GM23338 (cell line): ENCODE results near the gene TRAM2. TPM values are rescaled to one million over a fixed set of nuclear protein-coding genes. Genes with fewer than 3 reads are reported as not detected.

ENCODE experiments used
- ATAC-seq: fragments of 200-7000 bp; cut with Tn5 transposase; 3 replicates; pipeline ENCODE4 v1.9.1; 2020
- DNase-seq: peaks from one replicate; pipeline ENCODE4 v3.0.0-alpha.2; 2015; ENCODE audit warnings: low spot score
- H2AFZ ChIP-seq: fragments of 200-600 bp; sonication (generic); 2 replicates; pipeline ENCODE4 v1.8.0; 2016; ENCODE audit warnings: antibody characterized with exemption, mild to moderate bottlenecking, moderate library complexity
- H3F3A ChIP-seq: fragments of 200-600 bp; sonication (generic); replicated peaks from 2 replicates; pipeline ENCODE4 v1.8.0; 2017; ENCODE audit warnings: antibody characterized with exemption, mixed run types, low read depth
- H3K27ac ChIP-seq: fragments of 200-600 bp; sonication (generic); 2 replicates; pipeline ENCODE4 v1.6.1; 2016; ENCODE audit warnings: low read depth
- H3K27me3 ChIP-seq: fragments of 200-600 bp; sonication (generic); 2 replicates; pipeline ENCODE4 v1.8.0; 2016; ENCODE audit warnings: mild to moderate bottlenecking, mixed run types, moderate library complexity; ENCODE audit not compliant: insufficient read depth
- H3K36me3 ChIP-seq: fragments of 200-600 bp; sonication (generic); 2 replicates; pipeline ENCODE4 v1.8.0; 2016; ENCODE audit warnings: mild to moderate bottlenecking; ENCODE audit not compliant: insufficient read depth
- H3K4me1 ChIP-seq: fragments of 200-600 bp; sonication (generic); 2 replicates; pipeline ENCODE4 v1.8.0; 2016; ENCODE audit warnings: mild to moderate bottlenecking, moderate library complexity; ENCODE audit not compliant: insufficient read depth
- H3K4me2 ChIP-seq: fragments of 200-600 bp; sonication (generic); 2 replicates; pipeline ENCODE4 v1.7.1; 2017; ENCODE audit warnings: mixed run types
- H3K4me3 ChIP-seq: fragments of 200-600 bp; sonication (generic); 2 replicates; pipeline ENCODE4 v1.6.1; 2016; ENCODE audit warnings: mixed run types
- H3K79me2 ChIP-seq: fragments of 200-600 bp; sonication (generic); replicated peaks from 2 replicates; pipeline ENCODE4 v1.8.0; 2017; ENCODE audit warnings: mild to moderate bottlenecking; ENCODE audit not compliant: insufficient read depth
- H3K9me2 ChIP-seq: fragments of 200-600 bp; sonication (generic); 2 replicates; pipeline ENCODE4 v1.8.0; 2017; ENCODE audit not compliant: insufficient read depth
- H4K20me1 ChIP-seq: fragments of 200-600 bp; sonication (generic); replicated peaks from 2 replicates; pipeline ENCODE4 v1.8.0; 2017; ENCODE audit warnings: mild to moderate bottlenecking; ENCODE audit not compliant: insufficient read depth
- H3K27ac Mint-ChIP-seq: 2 replicates; pipeline ENCODE4 v1.8.0; 2020; ENCODE audit warnings: inconsistent platforms, mild to moderate bottlenecking, moderate library complexity, mixed read lengths
- H3K27me3 Mint-ChIP-seq: 3 replicates; pipeline ENCODE4 v1.8.0; 2022; ENCODE audit warnings: low read depth, mild to moderate bottlenecking, moderate library complexity, mixed read lengths, inconsistent platforms; ENCODE audit not compliant: insufficient read depth, poor library complexity
- H3K36me3 Mint-ChIP-seq: 3 replicates; pipeline ENCODE4 v1.8.0; 2021; ENCODE audit warnings: low read depth, mild to moderate bottlenecking, inconsistent platforms, moderate library complexity, mixed read lengths
- H3K4me1 Mint-ChIP-seq: 3 replicates; pipeline ENCODE4 v1.8.0; 2020; ENCODE audit warnings: mild to moderate bottlenecking, inconsistent platforms, mixed read lengths
- H3K4me3 Mint-ChIP-seq: 3 replicates; pipeline ENCODE4 v1.8.0; 2021; ENCODE audit warnings: moderate library complexity, mild to moderate bottlenecking, inconsistent platforms, mixed read lengths
- H3K9me3 Mint-ChIP-seq: 3 replicates; pipeline ENCODE4 v1.8.0; 2020; ENCODE audit warnings: moderate library complexity, mild to moderate bottlenecking, inconsistent platforms, mixed read lengths
- CREB1 ChIP-seq: fragments of 250-450 bp; sonication (Bioruptor Pico); IDR thresholded peaks from 2 replicates; pipeline ENCODE4 v1.5.0; 2020; ENCODE audit warnings: low read depth, mild to moderate bottlenecking, moderate library complexity
- ETS1 ChIP-seq: IDR thresholded peaks from 2 replicates; pipeline ENCODE4 v1.6.1; 2016; ENCODE audit warnings: antibody characterized with exemption
- EZH2 ChIP-seq: fragments of 200-600 bp; sonication (generic); IDR thresholded peaks from one replicate; pipeline ENCODE4 v1.8.0; 2017; ENCODE audit warnings: antibody characterized with exemption, mild to moderate bottlenecking, low read depth; ENCODE audit not compliant: unreplicated experiment
- EZH2phosphoT487 ChIP-seq: fragments of 200-600 bp; sonication (generic); IDR thresholded peaks from one replicate; pipeline ENCODE4 v1.8.1; 2018; ENCODE audit warnings: antibody characterized with exemption; ENCODE audit not compliant: unreplicated experiment
- JUNB ChIP-seq: IDR thresholded peaks from one replicate; pipeline ENCODE4 v1.6.1; 2016; ENCODE audit warnings: antibody characterized with exemption; ENCODE audit not compliant: unreplicated experiment
- NANOG ChIP-seq: IDR thresholded peaks from 2 replicates; pipeline ENCODE4 v1.6.1; 2016; ENCODE audit warnings: antibody characterized with exemption, borderline replicate concordance
- POLR2AphosphoS5 ChIP-seq: IDR thresholded peaks from 2 replicates; pipeline ENCODE4 v1.6.1; 2016; ENCODE audit warnings: antibody characterized with exemption, low read depth
- ZNF114 ChIP-seq: fragments of 250-450 bp; sonication (Bioruptor Pico); IDR thresholded peaks from 2 replicates; pipeline ENCODE4 v1.5.0; 2020; ENCODE audit warnings: mild to moderate bottlenecking, moderate library complexity
- ZNF331 ChIP-seq: fragments of 250-450 bp; sonication (Bioruptor Pico); IDR thresholded peaks from 2 replicates; pipeline ENCODE4 v1.5.0; 2020; ENCODE audit warnings: low read depth, mild to moderate bottlenecking, moderate library complexity
- polyA plus RNA-seq: library from polyadenylated mRNA; unstranded; fragments of >200 nt; fragmentation: Nextera tagmentation; extraction: Ambion mirVana; gene quantifications from 2 replicates; pipeline ENCODE4 v1.2.1, GENCODE V29; 2016
- total RNA-seq: library from RNA; depleted of rRNA; stranded (reverse); fragments of >200 nt; shearing (Covaris generic); gene quantifications from 2 replicates; pipeline ENCODE4 v1.2.3, GENCODE V29; 2014
- TF ChIP-seq, protein P1 (sequence below): IDR thresholded peaks from one replicate; pipeline ENCODE4 v1.6.1; 2018; ENCODE audit warnings: antibody characterized with exemption; ENCODE audit not compliant: unreplicated experiment
- TF ChIP-seq, protein P2 (sequence below), 2 experiments: fragments of 200-600 bp in 1 of 2; sonication (generic) in 1 of 2; conservative IDR thresholded peaks; 2 replicates each; pipeline versions ENCODE4 v1.5.1 to v1.6.1; 2016 to 2017; ENCODE audit warnings: antibody characterized with exemption in 2 of 2, low read depth in 2 of 2, mild to moderate bottlenecking in 2 of 2, moderate library complexity in 1 of 2

Gene TRAM2
- total and polyA plus RNA-seq, 2 experiments from 2014 or later, result 4.0 to 14.0 TPM

- H3K79me2 ChIP-seq, result no peaks in the 10 kb centered on the region; the same call in 1 of the 2 replicates
- H3K27me3 Mint-ChIP-seq, result peaks cover 4% of the 10 kb centered on the region
Measured at GRCh38 chr6:52531396-52531795, 45.5 kb downstream of the TRAM2 start.

DNA sequence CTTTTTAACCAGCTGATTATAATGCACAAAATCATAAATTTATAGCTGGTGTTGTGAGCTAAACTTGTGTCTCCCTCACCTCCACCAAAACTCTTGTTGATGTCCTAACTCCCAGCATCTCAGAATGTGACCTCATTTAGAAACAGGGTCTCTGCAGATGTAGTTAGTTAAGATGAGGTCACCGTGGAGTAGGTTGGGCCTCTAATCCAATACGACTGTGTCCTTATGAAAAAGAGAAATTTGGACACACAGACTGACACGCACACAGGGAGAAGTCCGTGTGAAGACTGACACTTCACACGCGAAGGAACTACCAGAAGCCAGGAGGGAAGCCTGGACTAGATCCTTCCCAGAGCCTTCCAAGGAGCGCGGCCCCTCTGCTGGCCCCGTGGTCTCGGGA is 46.5 kb downstream of the TRAM2 start:
- H3K27ac ChIP-seq, result no peak overlapping the region
- 0 out of 3 replicates have a peak, but pooled peaks cover 4% of the 10 kb centered on the region for H3K36me3 Mint-ChIP-seq
- no peak overlapping the region for H3K4me3 ChIP-seq
- no peaks in the 10 kb centered on the region for H3K36me3 ChIP-seq
- no peaks in the 10 kb centered on the region; the same call in 2 of the 3 replicates for H3K9me3 Mint-ChIP-seq
- H3K4me1 ChIP-seq, result no peaks in the 10 kb centered on the region
- ATAC-seq (no peak), DNase-seq (no peak)
- H3K4me1 Mint-ChIP-seq, result peaks cover 3% of the 10 kb centered on the region; the same call in 2 of the 3 replicates
- no peak overlapping the region for H3K4me3 Mint-ChIP-seq
- H4K20me1 ChIP-seq, result no peaks in the 10 kb centered on the region; the same call in none of the 2 replicates
- H3F3A ChIP-seq, result no peaks in the 10 kb centered on the region
- no peaks in the 10 kb centered on the region for H3K79me2 ChIP-seq
- no peaks in the 10 kb centered on the region for H3K9me2 ChIP-seq
- H3K4me2 ChIP-seq, result no peak overlapping the region
- no peaks in the 10 kb centered on the region for H3K27me3 ChIP-seq
- no peak overlapping the region; the same call in 1 of the 2 replicates for H3K27ac Mint-ChIP-seq
- H3K27me3 Mint-ChIP-seq, result peaks cover 4% of the 10 kb centered on the region
- H2AFZ ChIP-seq, result no peak overlapping the region
- TF ChIP-seq POLR2AphosphoS5 (no peak), ZNF114 (CRISPR knock-in tag) (no peak), ETS1 (no peak), JUNB (no peak), EZH2phosphoT487 (no peak), NANOG (no peak), EZH2 (no peak), CREB1 (CRISPR knock-in tag) (no peak), ZNF331 (no peak)
- TF ChIP-seq, protein P1, sequence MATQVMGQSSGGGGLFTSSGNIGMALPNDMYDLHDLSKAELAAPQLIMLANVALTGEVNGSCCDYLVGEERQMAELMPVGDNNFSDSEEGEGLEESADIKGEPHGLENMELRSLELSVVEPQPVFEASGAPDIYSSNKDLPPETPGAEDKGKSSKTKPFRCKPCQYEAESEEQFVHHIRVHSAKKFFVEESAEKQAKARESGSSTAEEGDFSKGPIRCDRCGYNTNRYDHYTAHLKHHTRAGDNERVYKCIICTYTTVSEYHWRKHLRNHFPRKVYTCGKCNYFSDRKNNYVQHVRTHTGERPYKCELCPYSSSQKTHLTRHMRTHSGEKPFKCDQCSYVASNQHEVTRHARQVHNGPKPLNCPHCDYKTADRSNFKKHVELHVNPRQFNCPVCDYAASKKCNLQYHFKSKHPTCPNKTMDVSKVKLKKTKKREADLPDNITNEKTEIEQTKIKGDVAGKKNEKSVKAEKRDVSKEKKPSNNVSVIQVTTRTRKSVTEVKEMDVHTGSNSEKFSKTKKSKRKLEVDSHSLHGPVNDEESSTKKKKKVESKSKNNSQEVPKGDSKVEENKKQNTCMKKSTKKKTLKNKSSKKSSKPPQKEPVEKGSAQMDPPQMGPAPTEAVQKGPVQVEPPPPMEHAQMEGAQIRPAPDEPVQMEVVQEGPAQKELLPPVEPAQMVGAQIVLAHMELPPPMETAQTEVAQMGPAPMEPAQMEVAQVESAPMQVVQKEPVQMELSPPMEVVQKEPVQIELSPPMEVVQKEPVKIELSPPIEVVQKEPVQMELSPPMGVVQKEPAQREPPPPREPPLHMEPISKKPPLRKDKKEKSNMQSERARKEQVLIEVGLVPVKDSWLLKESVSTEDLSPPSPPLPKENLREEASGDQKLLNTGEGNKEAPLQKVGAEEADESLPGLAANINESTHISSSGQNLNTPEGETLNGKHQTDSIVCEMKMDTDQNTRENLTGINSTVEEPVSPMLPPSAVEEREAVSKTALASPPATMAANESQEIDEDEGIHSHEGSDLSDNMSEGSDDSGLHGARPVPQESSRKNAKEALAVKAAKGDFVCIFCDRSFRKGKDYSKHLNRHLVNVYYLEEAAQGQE, result no peak

More at GRCh38 chr6:52531396-52531795, 45.5 kb downstream of the TRAM2 start:
- TF ChIP-seq ETS1, result no peak
- TF ChIP-seq EZH2, result no peak
- TF ChIP-seq EZH2phosphoT487, result no peak
- TF ChIP-seq, protein P2, sequence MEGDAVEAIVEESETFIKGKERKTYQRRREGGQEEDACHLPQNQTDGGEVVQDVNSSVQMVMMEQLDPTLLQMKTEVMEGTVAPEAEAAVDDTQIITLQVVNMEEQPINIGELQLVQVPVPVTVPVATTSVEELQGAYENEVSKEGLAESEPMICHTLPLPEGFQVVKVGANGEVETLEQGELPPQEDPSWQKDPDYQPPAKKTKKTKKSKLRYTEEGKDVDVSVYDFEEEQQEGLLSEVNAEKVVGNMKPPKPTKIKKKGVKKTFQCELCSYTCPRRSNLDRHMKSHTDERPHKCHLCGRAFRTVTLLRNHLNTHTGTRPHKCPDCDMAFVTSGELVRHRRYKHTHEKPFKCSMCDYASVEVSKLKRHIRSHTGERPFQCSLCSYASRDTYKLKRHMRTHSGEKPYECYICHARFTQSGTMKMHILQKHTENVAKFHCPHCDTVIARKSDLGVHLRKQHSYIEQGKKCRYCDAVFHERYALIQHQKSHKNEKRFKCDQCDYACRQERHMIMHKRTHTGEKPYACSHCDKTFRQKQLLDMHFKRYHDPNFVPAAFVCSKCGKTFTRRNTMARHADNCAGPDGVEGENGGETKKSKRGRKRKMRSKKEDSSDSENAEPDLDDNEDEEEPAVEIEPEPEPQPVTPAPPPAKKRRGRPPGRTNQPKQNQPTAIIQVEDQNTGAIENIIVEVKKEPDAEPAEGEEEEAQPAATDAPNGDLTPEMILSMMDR (conservative IDR thresholded peaks at IDR 0.05; ENCODE audit: low read depth in 2 of 2), result no peak
- Histone ChIP-seq H3K4me2 (no peak overlapping the region), H4K20me1 (no peaks in the 10 kb centered on the region; the same call in none of the 2 replicates), H3K9me2 (no peaks in the 10 kb centered on the region), H3K4me1 (peaks cover 5% of the 10 kb centered on the region; the same call in 1 of the 2 replicates), H3K36me3 (no peaks in the 10 kb centered on the region), H3K4me3 (no peak overlapping the region), H3K27me3 (no peaks in the 10 kb centered on the region), H2AFZ (no peak overlapping the region), H3K27ac (no peak overlapping the region), H3F3A (no peaks in the 10 kb centered on the region)
- Mint-ChIP-seq H3K4me1 (peaks cover 14% of the 10 kb centered on the region), H3K4me3 (no peak overlapping the region), H3K27ac (no peak overlapping the region), H3K9me3 (no peaks in the 10 kb centered on the region; the same call in 2 of the 3 replicates), H3K36me3 (0 out of 3 replicates have a peak, but pooled peaks cover 4% of the 10 kb centered on the region)
- DNase-seq (no peak), ATAC-seq (no peak)
